Stimulated activated CD8-positive, alpha-beta memory T cell treated with anti-CD3 and anti-CD28 coated beads, Interleukin-15, amount 100 ng/mL, for 48 hours (primary cell): ENCODE results near the gene ARHGAP8.
"Not testable (repeated sequence)": the region's sequence is repeated elsewhere in the genome, so short reads cannot be mapped to it uniquely, and the experiment has no call there.

Source experiments
- DNase-seq, 2 donors: peaks; one replicate each; pipeline ENCODE4 v3.0.0-alpha.2; 2020; ENCODE audit warnings: low read depth in 2 of 2

ARHGAP8 gene

DNA sequence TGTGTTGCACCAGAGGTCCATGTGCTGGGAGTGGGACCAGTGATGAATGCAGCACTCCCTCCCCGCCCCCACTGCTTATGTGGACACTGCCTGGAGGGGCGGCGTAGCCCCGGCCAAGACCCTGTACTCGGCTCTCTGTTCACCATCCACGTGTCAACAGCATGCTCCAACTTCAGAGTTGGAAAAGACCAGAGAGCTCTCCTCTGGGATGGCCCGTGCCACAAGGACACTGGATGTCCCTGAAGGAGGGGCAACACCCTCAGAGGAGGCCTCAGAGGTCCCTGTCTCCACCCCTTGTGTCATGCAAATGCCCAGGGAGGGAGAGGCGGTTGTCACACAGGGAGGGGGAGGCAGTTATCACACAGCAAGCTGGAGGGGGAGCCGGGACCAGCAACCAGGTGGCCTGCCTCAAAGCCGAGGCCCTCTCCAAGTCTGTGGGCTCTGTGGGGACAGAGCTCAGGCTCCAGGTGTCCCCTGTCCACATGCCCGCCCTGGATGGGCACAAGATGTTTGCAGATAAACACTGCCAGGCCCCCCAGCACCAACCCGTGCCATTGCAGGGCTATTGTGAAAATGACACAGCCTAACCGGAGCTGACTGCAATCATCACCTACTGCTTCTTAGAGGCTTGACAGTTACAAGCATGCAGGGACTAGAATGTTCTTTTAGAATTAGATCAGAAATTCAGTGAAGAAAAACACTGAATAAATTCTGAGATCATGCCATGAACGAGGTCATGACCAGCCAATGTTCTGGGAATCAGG lies 136.3 kb downstream of the ARHGAP8 start:
- no peak for DNase-seq

DNA sequence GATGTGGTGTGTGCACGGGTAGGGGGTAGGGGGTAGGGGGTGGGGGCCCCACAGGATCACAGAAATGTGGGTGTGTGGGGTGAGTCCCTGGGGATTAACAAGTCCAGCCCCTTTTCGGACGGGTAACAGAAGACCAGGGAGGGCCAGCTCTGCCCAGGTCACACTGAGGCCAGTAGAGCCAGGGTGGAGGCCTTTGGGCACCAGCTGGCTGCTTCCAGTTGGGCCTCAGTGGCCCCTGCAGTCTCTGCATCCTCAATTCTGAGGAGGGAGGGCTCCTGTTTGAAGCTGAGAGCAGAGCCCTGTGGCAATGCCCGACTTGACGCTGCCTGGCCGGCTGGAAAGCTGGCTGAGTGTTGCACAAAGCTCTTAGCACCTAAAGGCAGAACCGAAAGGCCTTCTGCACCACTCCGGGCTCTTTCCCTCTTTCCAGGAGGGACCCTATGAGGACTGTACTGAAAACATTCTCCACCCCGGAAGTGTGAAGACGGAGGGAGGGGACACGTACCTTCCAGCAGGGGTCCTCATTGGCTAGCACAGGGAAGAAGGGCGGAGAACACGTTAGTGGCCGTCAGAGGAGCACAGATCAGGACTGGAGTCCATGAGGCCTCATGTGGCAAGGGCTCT lies 137.0 kb downstream of the ARHGAP8 start:
- DNase-seq: no peak

DNA sequence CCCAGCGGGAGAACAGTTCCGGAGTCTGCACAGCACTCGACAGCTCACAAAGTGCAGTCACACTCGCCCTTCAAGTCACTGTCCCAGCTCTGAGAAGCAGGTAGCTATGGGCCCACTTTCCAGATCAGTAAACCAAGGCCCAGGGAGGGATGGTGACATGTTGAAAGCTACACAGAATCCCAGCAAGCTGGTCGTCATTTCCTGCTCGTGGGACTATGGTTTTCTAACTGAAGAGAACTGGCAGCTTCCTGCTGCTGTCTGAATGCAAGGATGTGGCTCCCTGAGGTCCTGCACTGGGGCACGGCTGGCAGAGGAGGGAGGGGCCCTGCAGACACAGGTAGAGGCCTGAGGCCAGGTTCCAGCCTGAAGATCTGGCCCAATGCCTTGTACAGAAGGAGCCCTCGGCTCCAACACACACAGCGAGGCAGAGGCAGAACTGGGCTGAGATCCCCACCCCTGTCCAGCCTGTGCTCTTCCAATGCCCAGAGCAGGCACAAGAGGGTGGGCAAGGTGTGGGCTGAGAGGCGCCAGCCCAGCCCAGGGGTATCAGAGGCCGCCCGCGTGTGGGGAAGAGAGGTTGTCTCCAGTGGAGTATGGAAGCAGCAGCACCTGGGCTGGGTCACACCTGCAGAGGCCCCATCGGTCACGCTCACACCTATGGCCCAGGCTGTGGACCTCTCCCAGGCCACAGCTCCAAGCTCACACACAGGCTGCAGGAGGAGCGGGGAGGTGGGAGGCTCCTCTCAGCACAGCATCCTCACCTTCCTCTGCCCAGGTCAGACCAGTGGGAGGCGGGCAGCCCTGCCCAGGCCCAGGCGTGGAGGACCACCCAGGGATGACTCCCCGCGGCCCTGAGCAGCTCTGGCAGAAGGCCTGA lies 138.3 kb downstream of the ARHGAP8 start:
- DNase-seq: no peak

DNA sequence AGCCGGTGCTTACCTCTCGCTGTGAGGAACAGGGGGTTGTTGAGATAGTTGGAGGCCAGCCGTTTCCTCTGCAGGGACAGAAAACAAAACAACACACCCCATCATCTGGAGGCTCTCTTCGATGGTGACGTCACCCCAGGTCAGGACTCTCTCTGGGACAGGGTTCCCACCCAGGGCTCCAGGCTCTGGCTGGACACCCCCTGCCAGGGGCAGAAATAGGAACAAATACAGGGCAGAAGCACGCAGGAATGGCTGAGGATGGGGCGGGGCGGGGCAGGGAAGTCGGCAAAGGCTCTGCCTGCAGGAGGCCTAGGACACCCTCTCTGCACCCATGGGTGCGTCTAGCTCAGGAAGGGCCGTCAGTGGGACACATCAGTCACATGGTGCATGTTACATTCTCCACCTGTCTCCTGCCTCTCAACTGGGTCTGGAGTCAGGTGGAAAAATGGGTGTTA lies 138.9 kb downstream of the ARHGAP8 start:
- no peak for DNase-seq

DNA sequence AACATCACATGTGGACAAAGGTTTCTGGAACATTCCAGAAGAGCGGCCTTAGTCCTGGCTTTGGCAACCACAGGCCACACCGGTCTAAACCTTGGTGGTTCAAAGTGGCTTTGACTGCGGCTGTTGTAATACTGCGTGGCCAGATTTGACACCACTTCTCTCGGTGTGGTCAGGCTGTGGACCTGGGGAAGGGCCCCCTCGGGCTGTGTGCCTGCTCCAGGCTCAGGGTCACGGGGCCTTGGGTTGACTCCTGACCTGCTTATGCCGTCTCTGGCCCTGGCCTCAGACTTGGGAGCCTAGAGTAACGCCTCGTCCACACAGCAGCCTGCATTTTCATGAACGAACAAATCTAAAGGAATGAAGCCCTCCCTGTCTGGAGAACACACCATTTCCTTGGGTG lies 139.4 kb downstream of the ARHGAP8 start:
- DNase-seq: no peak

DNA sequence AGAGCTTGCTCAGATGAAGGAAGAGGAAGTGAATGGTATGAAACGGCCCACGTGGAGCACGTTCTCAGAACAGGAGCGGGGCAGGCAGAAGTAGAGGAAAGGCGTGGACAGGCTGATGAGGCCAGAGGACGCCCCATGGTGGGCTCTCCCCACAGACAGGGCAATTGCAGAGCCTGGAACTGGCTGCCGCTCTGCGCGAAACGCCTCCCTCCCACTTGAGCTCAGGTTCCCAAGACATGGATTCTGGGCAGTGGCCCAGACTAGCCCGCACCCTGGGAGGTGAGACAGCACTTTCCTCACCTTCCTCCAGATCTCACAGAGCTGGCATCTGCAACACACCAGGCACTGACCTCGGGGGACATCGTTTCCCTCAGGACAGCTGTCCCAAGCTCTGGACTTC lies 139.9 kb downstream of the ARHGAP8 start:
- DNase-seq: no peak

DNA sequence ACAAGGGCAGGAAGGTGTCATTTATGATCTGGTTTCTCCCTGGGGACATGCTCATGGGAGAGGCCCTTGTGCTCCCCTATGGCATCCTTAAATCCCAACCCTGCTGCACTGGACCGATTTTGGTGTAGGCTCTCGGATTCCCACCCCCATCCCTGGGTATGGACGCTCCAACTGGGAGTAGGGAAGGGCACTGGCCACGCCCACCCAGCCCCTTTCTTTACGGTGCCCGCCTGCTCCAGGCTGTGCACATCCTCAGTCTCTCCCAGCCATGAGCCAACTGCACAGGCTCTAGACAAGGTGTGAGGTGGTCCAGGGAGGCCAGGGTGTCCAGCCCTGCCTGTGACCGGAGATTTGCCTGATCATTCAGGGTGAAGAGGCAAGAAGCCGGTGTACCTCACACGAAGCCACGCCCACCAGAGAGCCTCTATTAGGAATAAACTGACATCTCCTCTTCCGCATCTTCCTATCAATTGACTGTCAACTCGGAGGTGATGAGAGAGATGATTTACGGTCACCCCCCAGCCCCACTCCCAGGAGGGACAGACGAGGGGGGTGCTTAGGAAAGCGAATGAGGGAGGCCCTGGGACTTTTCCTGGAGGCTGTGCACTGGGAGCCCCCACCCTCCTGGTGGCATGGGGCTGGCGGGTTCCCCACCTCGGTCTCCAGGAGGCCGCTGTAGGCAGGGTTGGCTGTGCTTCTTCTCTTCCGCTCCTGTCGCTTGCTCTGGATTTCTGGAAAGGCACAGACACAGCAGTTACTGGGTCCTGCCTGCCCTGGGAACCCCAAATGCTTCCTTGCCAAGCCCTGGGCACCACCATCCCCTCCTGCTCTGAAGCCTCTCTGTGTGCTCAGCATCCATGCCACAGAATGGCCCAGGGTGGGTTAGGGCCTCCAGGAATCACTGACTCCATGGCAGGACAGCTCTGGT lies 140.7 kb downstream of the ARHGAP8 start:
- DNase-seq: no peak

DNA sequence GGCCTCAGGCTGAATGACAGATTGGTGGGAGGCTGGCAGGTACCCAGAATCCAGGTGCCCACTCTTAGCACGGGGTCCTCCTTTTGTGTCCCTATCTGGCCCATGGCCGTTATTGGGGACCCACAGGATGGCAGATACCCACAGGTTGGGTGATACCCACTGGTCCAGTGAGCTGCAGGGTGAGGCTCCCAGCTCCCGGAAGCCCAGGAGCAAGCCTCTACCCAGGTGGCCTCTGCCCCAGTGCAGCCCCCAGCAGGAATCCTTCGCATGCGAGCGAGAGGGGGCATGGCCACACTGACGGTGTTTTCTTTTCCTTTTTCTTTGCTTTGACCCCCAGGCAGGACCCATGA lies 141.3 kb downstream of the ARHGAP8 start:
- DNase-seq: no peak

DNA sequence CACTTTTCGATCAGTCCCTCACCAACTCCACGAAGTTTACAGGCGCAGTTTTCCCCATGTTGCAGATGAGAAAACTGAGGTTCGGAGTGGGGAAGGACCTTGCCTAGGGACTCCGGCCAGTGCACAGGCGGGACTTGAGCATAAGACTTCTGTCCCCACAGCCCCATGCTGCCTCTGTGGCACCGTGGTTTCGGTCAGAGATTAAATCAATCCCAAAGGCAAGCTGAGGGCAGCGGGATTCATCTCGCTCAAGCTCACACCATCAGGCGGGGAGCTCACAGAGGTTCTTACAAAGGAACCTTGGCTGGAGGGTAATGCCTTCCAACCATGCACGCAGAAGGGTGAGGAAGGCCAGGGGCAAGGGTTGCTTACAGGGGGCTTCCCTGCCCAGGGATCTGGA lies 141.9 kb downstream of the ARHGAP8 start:
- DNase-seq: no peak

DNA sequence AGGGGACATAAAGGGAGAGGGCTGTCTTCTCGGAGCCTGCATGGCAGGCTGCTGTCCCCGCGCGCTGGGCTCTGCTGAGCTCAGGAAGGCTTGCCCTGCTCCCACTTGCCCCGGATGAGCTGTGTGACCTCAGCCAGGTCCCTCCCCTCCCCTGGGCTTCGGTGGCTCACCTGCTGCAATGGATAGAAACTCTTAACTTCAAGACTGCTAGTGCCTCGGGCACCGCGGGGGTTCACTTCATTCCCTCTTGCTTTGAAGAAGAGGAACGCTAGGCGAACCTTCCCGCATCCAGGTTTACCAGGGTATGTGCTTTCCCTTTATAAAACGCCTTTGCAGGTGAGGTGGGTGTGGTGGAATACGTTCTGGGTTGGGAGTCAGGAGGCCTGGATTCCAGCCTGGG lies 142.4 kb downstream of the ARHGAP8 start:
- DNase-seq: no peak

DNA sequence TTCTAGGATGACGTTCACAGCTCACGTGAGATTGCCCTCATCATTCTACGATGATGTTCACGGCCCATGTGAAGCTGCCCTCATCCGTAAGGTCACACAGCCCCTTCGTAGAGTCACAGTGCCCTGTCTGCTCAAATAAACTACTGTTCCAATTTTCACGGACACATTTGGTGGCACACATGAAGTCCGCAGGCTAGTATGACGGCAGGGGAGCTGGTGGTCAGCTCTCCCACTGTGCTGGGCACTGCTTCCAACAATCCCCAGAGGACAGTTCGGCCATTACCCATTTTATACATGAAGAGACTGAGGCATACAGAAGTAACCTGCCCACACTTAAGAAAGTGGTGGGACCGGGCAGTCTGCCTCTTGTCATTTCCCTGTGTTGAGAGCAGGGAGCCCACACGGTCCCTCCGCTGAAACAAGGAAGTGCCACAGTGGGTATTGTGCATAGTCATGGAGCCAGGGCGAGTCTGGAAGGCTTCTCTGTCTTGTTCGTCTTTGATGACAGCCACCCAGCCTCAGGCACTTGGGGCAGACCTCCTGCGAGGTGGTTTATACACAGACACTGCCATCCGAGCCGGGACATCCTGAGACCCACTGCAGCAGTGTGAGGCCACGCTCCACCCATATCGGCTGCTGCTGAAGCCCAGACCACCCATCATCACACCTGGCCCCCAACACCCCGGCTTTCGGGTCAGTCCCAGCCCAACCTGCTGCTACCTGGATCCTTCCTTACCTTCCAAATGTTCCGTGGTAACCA lies 143.1 kb downstream of the ARHGAP8 start:
- no peak for DNase-seq

DNA sequence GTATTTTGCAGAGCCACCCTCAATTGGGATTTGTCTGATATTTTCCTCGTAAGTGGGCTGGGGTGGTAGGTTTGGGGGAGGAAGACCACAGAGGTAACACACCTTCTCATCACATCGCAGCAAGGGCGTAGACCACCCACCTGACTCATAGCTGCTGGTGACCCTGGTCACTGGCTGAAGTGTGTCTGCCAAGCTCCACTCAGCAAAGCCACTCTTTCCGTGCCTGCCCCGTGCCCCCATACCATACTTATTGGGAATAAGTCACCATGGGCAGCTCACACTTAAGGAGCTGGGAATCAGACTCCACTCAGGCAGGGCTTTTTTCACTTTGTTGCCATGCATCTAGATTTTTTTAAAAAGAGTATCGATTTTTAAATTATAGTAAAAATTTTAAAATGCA lies 145.9 kb downstream of the ARHGAP8 start:
- DNase-seq: no peak

DNA sequence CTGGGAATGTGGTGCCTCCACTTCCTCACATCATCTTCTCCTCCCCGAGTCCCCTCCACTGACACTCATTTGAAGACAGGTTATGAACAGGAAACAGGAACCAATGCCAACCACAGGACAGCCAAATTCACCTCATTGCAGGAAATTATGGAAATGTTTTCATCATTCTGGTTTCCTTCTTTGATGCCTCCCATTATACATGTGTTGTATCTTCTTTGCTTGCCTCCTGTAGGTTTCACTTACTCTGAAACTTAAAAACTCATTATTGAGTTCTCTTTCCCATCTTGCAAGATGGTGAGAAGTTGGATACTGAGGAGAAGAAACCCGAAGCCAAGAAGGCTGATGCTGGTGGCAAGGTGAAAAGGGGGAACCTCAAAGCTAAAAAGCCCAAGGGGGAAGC lies 148.9 kb downstream of the ARHGAP8 start:
- no peak for DNase-seq

DNA sequence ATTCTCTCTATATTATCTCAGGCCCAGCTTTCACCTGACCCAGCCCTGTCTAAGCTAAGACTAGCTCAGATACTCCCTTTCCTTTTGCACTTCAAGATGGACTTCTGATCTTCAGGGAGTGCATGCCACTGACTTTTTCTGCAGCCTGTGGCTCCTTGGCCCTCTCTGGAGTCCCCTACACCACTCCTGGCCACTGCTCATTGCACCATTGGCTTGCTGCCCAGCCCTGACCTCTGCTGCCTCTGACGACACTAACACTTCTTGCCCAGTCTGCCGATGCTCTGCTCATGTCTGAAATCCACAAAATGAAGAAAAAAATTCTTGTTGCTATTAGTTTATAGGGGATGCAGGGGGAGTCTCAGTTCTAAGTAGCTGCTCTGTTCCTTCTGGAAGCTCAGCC lies 150.8 kb downstream of the ARHGAP8 start:
- not testable (repeated sequence) for DNase-seq

DNA sequence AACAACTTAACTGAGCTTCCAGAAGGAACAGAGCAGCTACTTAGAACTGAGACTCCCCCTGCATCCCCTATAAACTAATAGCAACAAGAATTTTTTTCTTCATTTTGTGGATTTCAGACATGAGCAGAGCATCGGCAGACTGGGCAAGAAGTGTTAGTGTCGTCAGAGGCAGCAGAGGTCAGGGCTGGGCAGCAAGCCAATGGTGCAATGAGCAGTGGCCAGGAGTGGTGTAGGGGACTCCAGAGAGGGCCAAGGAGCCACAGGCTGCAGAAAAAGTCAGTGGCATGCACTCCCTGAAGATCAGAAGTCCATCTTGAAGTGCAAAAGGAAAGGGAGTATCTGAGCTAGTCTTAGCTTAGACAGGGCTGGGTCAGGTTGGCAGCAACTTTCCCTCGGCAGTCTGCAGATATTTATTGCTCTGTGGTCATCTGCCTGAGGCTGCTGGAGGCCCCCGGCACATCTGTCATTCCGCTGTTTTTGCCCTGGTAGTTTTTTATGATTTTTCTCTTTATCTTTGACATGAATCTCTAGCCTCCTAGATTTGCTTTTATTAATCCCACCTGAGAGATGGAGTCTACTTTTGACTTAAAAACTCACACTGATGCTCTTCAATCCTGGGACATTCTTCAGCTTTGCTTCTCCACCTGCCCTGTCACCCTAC lies 152.2 kb downstream of the ARHGAP8 start:
- not testable (repeated sequence) for DNase-seq

DNA sequence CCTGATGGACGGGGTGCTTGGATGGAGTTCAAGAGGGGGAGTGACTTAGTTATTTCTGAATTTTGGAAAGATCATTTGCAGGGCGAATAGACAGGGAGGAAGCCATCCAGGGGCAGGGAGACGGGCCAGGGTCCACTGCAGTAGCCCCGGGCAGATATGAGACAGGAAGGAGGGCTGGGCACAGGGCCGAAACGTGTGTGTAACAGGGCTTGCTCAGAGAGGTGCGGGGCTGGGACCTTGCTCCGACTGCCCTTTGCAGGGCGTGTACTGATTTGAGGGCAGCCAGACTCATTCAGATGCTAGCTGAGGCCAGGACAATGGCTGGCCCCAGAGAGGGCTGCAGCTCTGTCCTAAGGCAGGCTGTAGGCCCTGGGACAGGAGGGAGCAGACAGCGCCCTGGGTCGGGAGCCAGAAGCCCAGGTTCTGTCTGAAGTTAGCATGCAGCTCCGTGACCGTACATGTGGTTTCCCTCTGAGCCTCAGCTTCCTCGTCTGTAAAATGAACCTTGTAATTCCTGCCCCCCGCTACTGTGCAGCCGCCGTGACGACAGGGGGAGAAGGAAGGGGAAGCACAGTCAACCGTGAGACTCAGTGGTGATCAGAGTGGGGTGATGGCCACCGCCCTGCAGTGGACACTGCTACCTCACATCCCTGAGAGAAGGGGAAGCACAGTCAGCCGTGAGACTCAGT lies 154.0 kb downstream of the ARHGAP8 start:
- no peak for DNase-seq

DNA sequence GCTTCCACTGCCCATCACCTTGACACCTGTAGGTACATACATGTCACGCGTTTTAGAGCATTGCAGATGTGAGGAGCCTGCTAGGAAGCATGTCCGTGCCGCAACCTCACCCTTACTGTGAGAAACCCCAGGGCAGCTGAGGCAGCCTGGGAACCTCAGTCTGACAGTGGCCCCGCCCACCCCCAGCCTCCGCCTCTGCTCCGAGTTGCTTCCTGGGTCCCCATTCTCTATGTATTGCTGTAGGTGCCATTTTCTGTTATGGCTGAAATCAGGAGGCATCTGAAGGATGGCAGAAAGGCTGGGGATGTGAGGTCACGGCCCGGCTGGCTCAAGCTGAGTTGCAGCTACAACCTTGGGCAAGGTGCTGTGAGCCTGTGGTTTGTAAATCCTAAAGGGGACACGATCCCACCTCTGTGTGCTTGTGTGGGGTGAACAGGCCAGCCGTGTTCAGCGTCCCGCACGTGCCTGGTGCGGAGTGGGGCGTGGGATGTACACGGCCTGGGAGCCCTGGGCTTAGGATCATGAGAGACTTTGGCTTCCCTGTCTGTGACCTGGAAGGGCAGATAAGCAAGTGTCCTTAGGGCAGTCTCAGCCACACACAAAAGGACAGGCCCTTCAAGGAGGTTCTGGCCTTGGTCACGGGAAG lies 154.7 kb downstream of the ARHGAP8 start:
- DNase-seq: no peak

DNA sequence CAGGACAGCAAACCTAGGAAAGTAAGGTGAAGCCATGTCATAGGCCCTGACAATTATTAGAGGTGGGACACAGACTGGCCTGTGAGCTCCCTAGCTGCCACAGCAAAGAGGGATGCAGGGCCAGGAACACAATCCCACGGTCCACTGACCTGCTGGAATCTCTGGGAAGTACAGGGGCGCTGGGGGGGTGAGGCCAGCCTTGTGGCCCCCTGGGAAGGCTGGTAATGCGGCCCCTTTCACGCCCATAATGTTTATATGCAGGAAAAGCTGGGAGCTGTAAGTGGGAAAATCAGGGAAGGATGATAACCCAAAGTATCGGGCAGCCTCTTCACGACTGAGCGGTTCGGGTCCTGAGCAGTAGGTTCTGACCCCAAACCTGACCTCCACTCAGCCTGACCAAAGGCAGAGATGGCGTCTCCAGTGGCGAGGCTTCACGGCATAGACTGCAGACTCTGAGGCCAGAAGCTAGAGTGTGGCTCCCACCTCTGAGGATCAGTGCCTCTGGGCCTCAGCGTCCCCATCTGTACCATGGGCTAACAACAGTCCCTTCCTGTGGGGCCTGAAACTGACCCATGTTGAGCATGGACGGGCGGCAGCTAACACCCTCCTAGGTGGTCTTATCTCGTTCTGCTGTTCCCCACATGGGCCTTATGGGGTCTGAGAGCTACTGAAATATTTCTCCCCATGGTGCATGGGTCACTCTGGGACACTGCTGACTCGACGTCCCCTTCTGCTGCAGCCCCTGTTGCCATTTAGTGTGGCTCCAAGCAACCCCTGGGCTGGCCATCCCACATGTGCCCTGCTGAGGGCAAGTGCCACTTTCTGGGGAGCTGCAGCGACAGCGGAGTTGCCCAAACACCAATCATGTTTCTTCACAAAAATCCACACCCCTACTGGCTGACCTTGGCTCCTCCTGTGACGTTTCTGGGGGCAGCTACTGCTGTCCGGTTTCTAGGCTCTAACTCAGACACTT lies 155.7 kb downstream of the ARHGAP8 start:
- no peak for DNase-seq
